Prostate gland (tissue), 2 donors: ENCODE results near the gene DPYD. TPM values are rescaled to one million over a fixed set of nuclear protein-coding genes. Genes with fewer than 3 reads are reported as not detected.

ENCODE experiments used
- DNase-seq: peaks from one replicate; pipeline ENCODE4 v3.0.0-alpha.2; 2019; ENCODE audit warnings: low spot score
- H3K27ac ChIP-seq, 2 donors: fragments of 200-600 bp; sonication (generic); 2 replicates each; pipeline ENCODE4 v1.5.1; 2017 to 2019
- H3K27me3 ChIP-seq: fragments of 200-600 bp; sonication (generic); replicated peaks from 2 replicates; pipeline ENCODE4 v1.5.1; 2019; ENCODE audit not compliant: insufficient read depth
- H3K36me3 ChIP-seq, 2 donors: fragments of 200-600 bp; sonication (generic); 1 replicate in 1 of 2; 2 replicates in 1 of 2; pipeline versions ENCODE4 v1.5.1 to v1.8.1; 2017 to 2019
- H3K4me1 ChIP-seq: fragments of 200-600 bp; sonication (generic); replicated peaks from 2 replicates; pipeline ENCODE4 v1.5.1; 2019
- H3K4me3 ChIP-seq, 2 donors: fragments of 200-600 bp; sonication (generic); 2 replicates each; pipeline ENCODE4 v1.5.1; 2017 to 2019
- H3K9me3 ChIP-seq: fragments of 200-600 bp; sonication (generic); 2 replicates; pipeline ENCODE4 v1.5.1; 2017
- CTCF ChIP-seq, 4 experiments: fragments of 200-600 bp in 2 of 4; fragments of 450-650 bp in 2 of 4; sonication (generic) in 2 of 4; IDR thresholded peaks; 1 replicate in 3 of 4; 2 replicates in 1 of 4; pipeline ENCODE4 v1.5.1; 2016 to 2019; ENCODE audit warnings: antibody characterized with exemption in 4 of 4, mild to moderate bottlenecking in 2 of 4, moderate library complexity in 2 of 4
- POLR2A ChIP-seq: fragments of 450-650 bp; IDR thresholded peaks from one replicate; pipeline ENCODE4 v1.6.1; 2016; ENCODE audit warnings: antibody characterized with exemption, mild to moderate bottlenecking
- POLR2AphosphoS5 ChIP-seq: sonication (generic); formaldehyde crosslinking; IDR thresholded peaks from one replicate; pipeline ENCODE4 v1.6.1; 2017; ENCODE audit warnings: antibody characterized with exemption
- WGBS: methylation state at CpG from one replicate; pipeline ENCODE4 v1.1.5; 2018; 5-methylcytosine and 5-hydroxymethylcytosine counted together
- intact Hi-C: fragments of 100-400 bp; cut with DNase I; formaldehyde crosslinking; loops from one replicate; pipeline ENCODE4 v1.14.2; 2022
- total RNA-seq, 2 donors: library from RNA; depleted of rRNA; stranded (reverse); fragments of >200 nt; gene quantifications; one replicate each; pipeline ENCODE4 v1.1.0, GENCODE V29; 2016

Gene DPYD
- total RNA-seq, 2 donors from 2014 or later: 18.2 to 19.7 TPM

- Histone ChIP-seq H3K36me3 (no peaks in the 10 kb centered on the region), H3K9me3 (no peaks in the 10 kb centered on the region), H3K27me3 (no peaks in the 10 kb centered on the region), H3K4me1 (no peaks in the 10 kb centered on the region), H3K27ac (no peak overlapping the region), H3K4me3 (no peak overlapping the region)
- intact Hi-C loops: no loop called here
- TF ChIP-seq CTCF (IDR thresholded peaks at IDR 0.05) (no peak), POLR2A (no peak), POLR2AphosphoS5 (no peak)
- WGBS: 100% methylated on average over 1 of the region's 1 CpG
- no peak for DNase-seq
Observed at GRCh38 chr1:97646071-97646470, 274.8 kb downstream of the DPYD start.

- H3K27ac ChIP-seq: no peak overlapping the region
- H3K4me1 ChIP-seq: no peaks in the 10 kb centered on the region
- no peak overlapping the region for H3K4me3 ChIP-seq
- H3K9me3 ChIP-seq: no peaks in the 10 kb centered on the region
- H3K36me3 ChIP-seq: no peaks in the 10 kb centered on the region
- intact Hi-C loops: no loop called here
- DNase-seq: no peak
- TF ChIP-seq POLR2A (no peak), POLR2AphosphoS5 (no peak), CTCF (IDR thresholded peaks at IDR 0.05) (no peak)
- H3K27me3 ChIP-seq: no peaks in the 10 kb centered on the region
Observed at GRCh38 chr1:97640677-97641076, 280.2 kb downstream of the DPYD start.

GRCh38 chr1:97636941-97637340, 283.9 kb downstream of the DPYD start:
- Histone ChIP-seq H3K36me3 (no peaks in the 10 kb centered on the region), H3K27me3 (no peaks in the 10 kb centered on the region), H3K9me3 (no peaks in the 10 kb centered on the region), H3K4me1 (no peaks in the 10 kb centered on the region), H3K27ac (no peak overlapping the region), H3K4me3 (no peak overlapping the region)
- DNase-seq: no peak
- intact Hi-C loops: no loop called here
- TF ChIP-seq POLR2A (no peak), CTCF (IDR thresholded peaks at IDR 0.05) (no peak), POLR2AphosphoS5 (no peak)

DNA sequence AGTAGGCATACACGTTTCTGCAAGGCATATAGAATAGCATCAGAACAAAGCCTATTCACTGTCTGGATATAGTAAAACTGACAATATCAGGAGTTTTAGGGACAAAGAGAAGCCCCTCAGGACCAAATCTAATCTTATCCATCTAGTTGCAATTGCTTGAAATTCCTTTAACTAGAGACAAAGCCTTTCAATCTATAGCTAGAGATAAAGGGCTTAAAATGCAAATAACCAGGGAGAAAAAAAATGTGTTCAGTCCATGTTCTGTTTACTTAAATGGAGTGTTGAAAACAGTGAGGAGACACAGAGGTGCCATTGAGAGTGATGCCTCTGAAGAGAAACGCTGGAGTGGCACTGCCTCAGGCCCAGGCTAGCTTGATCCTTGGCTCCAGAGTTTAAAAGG, 286.1 kb downstream of the DPYD start:
- no peak overlapping the region for H3K27ac ChIP-seq
- intact Hi-C loops: no loop called here
- H3K4me1 ChIP-seq: no peaks in the 10 kb centered on the region
- no peak overlapping the region for H3K4me3 ChIP-seq
- no peak for DNase-seq
- no peak for TF ChIP-seq POLR2A
- no peak for TF ChIP-seq POLR2AphosphoS5
- no peak for TF ChIP-seq CTCF (IDR thresholded peaks at IDR 0.05)
- no peaks in the 10 kb centered on the region for H3K27me3 ChIP-seq
- 66% methylated on average over 2 of the region's 2 CpGs for WGBS
- H3K36me3 ChIP-seq: no peaks in the 10 kb centered on the region
- no peaks in the 10 kb centered on the region for H3K9me3 ChIP-seq

DNA sequence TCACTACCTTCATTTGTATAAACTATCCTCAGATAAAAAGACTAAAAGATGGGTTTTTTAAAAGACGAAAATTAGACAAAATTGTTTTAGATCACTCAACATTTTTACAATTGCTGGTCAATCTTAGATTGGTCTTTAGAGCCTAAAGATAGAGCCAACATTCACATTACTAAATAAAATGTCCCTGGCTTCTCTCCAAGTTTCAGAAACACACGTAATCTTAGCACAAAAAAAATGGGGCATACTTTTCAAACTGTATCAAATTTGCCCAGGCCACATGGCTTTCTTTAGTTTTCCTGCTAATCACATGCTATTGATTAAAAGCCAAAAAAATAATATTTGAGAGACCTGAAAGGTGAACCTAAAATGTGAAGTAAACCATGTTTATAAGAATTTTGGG, 288.1 kb downstream of the DPYD start:
- H3K27me3 ChIP-seq: no peaks in the 10 kb centered on the region
- DNase-seq: no peak
- no peaks in the 10 kb centered on the region for H3K4me1 ChIP-seq
- no peak overlapping the region for H3K27ac ChIP-seq
- TF ChIP-seq POLR2A: no peak
- no peak for TF ChIP-seq CTCF (IDR thresholded peaks at IDR 0.05)
- TF ChIP-seq POLR2AphosphoS5: no peak
- no peak overlapping the region for H3K4me3 ChIP-seq
- WGBS: 58% methylated on average over 2 of the region's 2 CpGs
- no peaks in the 10 kb centered on the region for H3K36me3 ChIP-seq
- no peaks in the 10 kb centered on the region for H3K9me3 ChIP-seq
- intact Hi-C loops: no loop called here
